K562 (cell line): Measurements from ENCODE around the gene RASSF7. TPM values are rescaled to one million over a fixed set of nuclear protein-coding genes. Genes with fewer than 3 reads are reported as not detected.

Source experiments
- ATAC-seq: fragments of 200-7000 bp; cut with Tn5 transposase; 3 replicates; pipeline ENCODE4 v1.9.1; 2020; ENCODE audit warnings: moderate library complexity
- BruUV-seq: library from RNA; stranded (reverse); fragments of 400-500 nt; replicated peaks from 2 replicates; lab custom pipeline; 2021; lab: Mats Ljungman, UMichigan
- CTCF ChIA-PET: fragments of 300-600 bp; formaldehyde crosslinking; extraction: SDS; loops from one replicate; lab custom pipeline; 2021; ENCODE audit warnings: low intra/inter-chr PET ratio; lab: Yijun Ruan, JAX
- POLR2A ChIA-PET: fragments of 300-600, 350-650 bp; sonication (Branson Sonifier 250); formaldehyde crosslinking; extraction: SDS; loops from one replicate; lab custom pipeline; 2021; ENCODE audit warnings: antibody characterized with exemption, inconsistent platforms; lab: Yijun Ruan, JAX
- DNase-seq, 4 experiments: peaks; one replicate each; pipeline versions ENCODE4 v3.0.0 to v3.0.0-alpha.2; 2011 to 2018; ENCODE audit warnings: low spot score in 3 of 4, mixed read lengths in 3 of 4; ENCODE audit errors: extremely low read depth in 1 of 4
- FAIRE-seq: peaks from 2 replicates; lab custom pipeline; 2011; peaks lifted over from hg19 to GRCh38; lab: Jason Lieb, UNC
- H2AFZ ChIP-seq: 2 replicates; pipeline ENCODE4 v1.6.0; 2011; ENCODE audit warnings: low read depth, low read length, control low read depth, inconsistent platforms
- H3K27ac ChIP-seq: fragments of 200-600 bp; 3 replicates; pipeline ENCODE4 v1.8.0; 2011; ENCODE audit warnings: low read depth, mild to moderate bottlenecking, control low read depth, inconsistent platforms, low read length, moderate library complexity, mixed read lengths; ENCODE audit errors: extremely low read depth
- H3K27me3 ChIP-seq, 2 experiments: fragments of 300-600 bp in 1 of 2; 2 replicates in 1 of 2; 3 replicates in 1 of 2; pipeline versions ENCODE4 v1.6.0 to v1.8.0; 2011; ENCODE audit warnings: inconsistent platforms in 2 of 2, low read length in 2 of 2, mild to moderate bottlenecking in 1 of 2, mixed read lengths in 1 of 2, moderate library complexity in 1 of 2; ENCODE audit not compliant: control insufficient read depth in 2 of 2, insufficient read depth in 2 of 2
- H3K36me3 ChIP-seq: fragments of 300-600 bp; 3 replicates; pipeline ENCODE4 v1.8.0; 2011; ENCODE audit warnings: mild to moderate bottlenecking, low read length, inconsistent platforms; ENCODE audit not compliant: control insufficient read depth, insufficient read depth
- H3K4me1 ChIP-seq, 2 experiments: fragments of 200-600 bp in 1 of 2; replicated peaks in 1 of 2; 2 replicates in 1 of 2; 3 replicates in 1 of 2; pipeline versions ENCODE4 v1.5.1 to v1.8.0; 2011; ENCODE audit warnings: inconsistent platforms in 2 of 2, low read length in 2 of 2, mild to moderate bottlenecking in 1 of 2, mixed read lengths in 1 of 2, moderate library complexity in 1 of 2; ENCODE audit not compliant: control insufficient read depth in 2 of 2, insufficient read depth in 2 of 2
- H3K4me2 ChIP-seq: 2 replicates; pipeline ENCODE4 v1.6.1; 2011; ENCODE audit warnings: low read length, control low read depth, inconsistent platforms, mixed read lengths; ENCODE audit not compliant: insufficient read depth
- H3K4me3 ChIP-seq: fragments of 200-600 bp; sonication (generic), shearing (Covaris generic); 2 replicates; pipeline ENCODE4 v1.5.1; 2016; ENCODE audit warnings: control low read depth, inconsistent platforms
- H3K79me2 ChIP-seq: fragments of 200-600 bp; 3 replicates; pipeline ENCODE4 v1.8.0; 2011; ENCODE audit warnings: low read length, inconsistent platforms; ENCODE audit not compliant: control insufficient read depth, insufficient read depth
- H3K9ac ChIP-seq, 2 experiments: 2 replicates each; pipeline versions ENCODE4 v1.6.0 to v1.6.1; 2011; ENCODE audit warnings: low read depth in 2 of 2, low read length in 2 of 2, control low read depth in 1 of 2, inconsistent platforms in 1 of 2, mild to moderate bottlenecking in 1 of 2, mixed read lengths in 1 of 2; ENCODE audit not compliant: insufficient read depth in 1 of 2
- H3K9me1 ChIP-seq: one replicate; pipeline ENCODE4 v1.6.0; 2011; ENCODE audit warnings: inconsistent platforms, mild to moderate bottlenecking, low read length, moderate library complexity; ENCODE audit not compliant: control insufficient read depth, insufficient read depth
- H3K9me3 ChIP-seq: replicated peaks from 2 replicates; pipeline ENCODE4 v1.5.1; 2011; ENCODE audit warnings: low read depth, low read length, inconsistent platforms; ENCODE audit not compliant: control insufficient read depth, insufficient read depth
- H4K20me1 ChIP-seq: replicated peaks from 2 replicates; pipeline ENCODE4 v1.6.1; 2011; ENCODE audit warnings: low read length, inconsistent platforms, mixed read lengths; ENCODE audit not compliant: control insufficient read depth, insufficient read depth
- CEBPB ChIP-seq: fragments of 450-650 bp; IDR thresholded peaks from 2 replicates; pipeline ENCODE4 v1.6.1; 2016; ENCODE audit warnings: missing genetic modification characterization, missing compliant biosample characterization
- DDX20 ChIP-seq: fragments of 450-650 bp; IDR thresholded peaks from 2 replicates; pipeline ENCODE4 v1.6.1; 2016; ENCODE audit warnings: missing genetic modification characterization, low read depth, mild to moderate bottlenecking, missing compliant biosample characterization, moderate library complexity
- ELK3 ChIP-seq: fragments of 450-650 bp; formaldehyde crosslinking; IDR thresholded peaks from 2 replicates; pipeline ENCODE4 v1.4.0; 2020; ENCODE audit warnings: mild to moderate bottlenecking
- GABPB1 ChIP-seq: sonication (generic); formaldehyde crosslinking; IDR thresholded peaks from 2 replicates; pipeline ENCODE4 v1.8.0; 2022; ENCODE audit warnings: mild to moderate bottlenecking, missing genetic modification reagents
- LCOR ChIP-seq: sonication (generic); formaldehyde crosslinking; IDR thresholded peaks from 2 replicates; pipeline ENCODE4 v1.8.0; 2022; ENCODE audit warnings: mild to moderate bottlenecking, missing genetic modification reagents
- MAFF ChIP-seq: IDR thresholded peaks from 2 replicates; pipeline ENCODE4 v1.6.1; 2012; ENCODE audit warnings: low read length, improper control_type of control experiment
- NCOA1 ChIP-seq: fragments of 450-650 bp; IDR thresholded peaks from 2 replicates; pipeline ENCODE4 v1.6.1; 2016; ENCODE audit warnings: low read depth
- NR2C2 ChIP-seq, 2 experiments: fragments of 200-800 bp in 1 of 2; sonication (Bioruptor generic) in 1 of 2; sonication (generic) in 1 of 2; formaldehyde crosslinking in 1 of 2; IDR thresholded peaks; 2 replicates each; pipeline versions ENCODE4 v1.6.1 to v1.8.0; 2016 to 2022; ENCODE audit warnings: mild to moderate bottlenecking in 1 of 2, missing compliant biosample characterization in 1 of 2, missing genetic modification characterization in 1 of 2, missing genetic modification reagents in 1 of 2
- NR4A1 ChIP-seq, 2 experiments: fragments of 250-450 bp in 1 of 2; fragments of 450-650 bp in 1 of 2; sonication (Bioruptor Pico) in 1 of 2; IDR thresholded peaks; 2 replicates each; pipeline versions ENCODE4 v1.4.0 to v1.6.1; 2016 to 2020; ENCODE audit warnings: mild to moderate bottlenecking in 2 of 2, missing compliant biosample characterization in 1 of 2, missing genetic modification characterization in 1 of 2, moderate library complexity in 1 of 2
- PHB ChIP-seq: fragments of 250-450 bp; sonication (Bioruptor Pico); IDR thresholded peaks from 2 replicates; pipeline ENCODE4 v1.5.0; 2021
- RBBP5 ChIP-seq: fragments of 200-600 bp; sonication (generic); IDR thresholded peaks from 2 replicates; pipeline ENCODE4 v1.6.1; 2012; ENCODE audit warnings: borderline replicate concordance, mild to moderate bottlenecking, low read length, control low read depth, inconsistent platforms; ENCODE audit not compliant: insufficient read depth, poor library complexity, severe bottlenecking
- RBFOX2 ChIP-seq: fragments of 200-400 bp; formaldehyde crosslinking; IDR thresholded peaks from 2 replicates; pipeline ENCODE4 v1.6.1; 2017; ENCODE audit warnings: low read depth, mild to moderate bottlenecking, low read length, moderate library complexity
- RBM34 ChIP-seq: fragments of 200-400 bp; formaldehyde crosslinking; IDR thresholded peaks from 2 replicates; pipeline ENCODE4 v1.6.1; 2018; ENCODE audit warnings: low read length, borderline replicate concordance; ENCODE audit not compliant: insufficient read depth
- SAP30 ChIP-seq: fragments of 200-600 bp; sonication (generic); IDR thresholded peaks from 2 replicates; pipeline ENCODE4 v1.6.1; 2012; ENCODE audit warnings: borderline replicate concordance, low read depth, mild to moderate bottlenecking, moderate library complexity, low read length, control low read depth, inconsistent platforms; ENCODE audit not compliant: insufficient read depth, poor library complexity, severe bottlenecking
- TEAD1 ChIP-seq, 2 experiments: fragments of 450-650 bp in 1 of 2; sonication (generic) in 1 of 2; formaldehyde crosslinking; IDR thresholded peaks; 2 replicates each; pipeline versions ENCODE4 v1.4.0 to v1.8.0; 2020 to 2022; ENCODE audit warnings: mild to moderate bottlenecking in 2 of 2, missing genetic modification reagents in 1 of 2
- ZBTB1 ChIP-seq: sonication (generic); formaldehyde crosslinking; IDR thresholded peaks from 2 replicates; pipeline ENCODE4 v1.8.1; 2023; ENCODE audit warnings: missing genetic modification reagents, low read depth, mild to moderate bottlenecking, borderline replicate concordance
- ZFX ChIP-seq: sonication (generic); formaldehyde crosslinking; IDR thresholded peaks from 2 replicates; pipeline ENCODE4 v1.8.0; 2022; ENCODE audit warnings: mild to moderate bottlenecking, missing genetic modification reagents, moderate library complexity
- ZKSCAN8 ChIP-seq: fragments of 200-800 bp; sonication (Bioruptor generic); IDR thresholded peaks from 2 replicates; pipeline ENCODE4 v1.6.1; 2016; ENCODE audit warnings: missing genetic modification characterization, missing compliant biosample characterization
- ZNF232 ChIP-seq: sonication (generic); formaldehyde crosslinking; IDR thresholded peaks from 2 replicates; pipeline ENCODE4 v1.8.0; 2022; ENCODE audit warnings: mild to moderate bottlenecking, missing genetic modification reagents
- ZNF263 ChIP-seq: sonication (generic); formaldehyde crosslinking; IDR thresholded peaks from 2 replicates; pipeline ENCODE4 v1.8.0; 2022; ENCODE audit warnings: mild to moderate bottlenecking, missing genetic modification reagents, borderline replicate concordance
- WGBS: fragments of 100-300 bp; shearing (Covaris generic); methylation state at CpG from one replicate; pipeline ENCODE4 v1.1.6; 2016; ENCODE audit warnings: low coverage, mixed read lengths; ENCODE audit not compliant: insufficient coverage; ENCODE audit errors: missing lambda C conversion rate; 5-methylcytosine and 5-hydroxymethylcytosine counted together
- in situ Hi-C: fragments of 300-500 bp; cut with MboI; formaldehyde crosslinking; loops from 4 replicates; pipeline ENCODE4 v1.15.0; 2018; ENCODE audit warnings: inconsistent platforms, mixed read lengths
- intact Hi-C: fragments of 100-400 bp; cut with micrococcal nuclease; formaldehyde crosslinking; loops from 2 replicates; pipeline ENCODE4 v1.14.2; 2022
- polyA plus RNA-seq, 8 experiments: library from polyadenylated mRNA; depleted of rRNA in 4 of 8; stranded (reverse) in 5 of 8; unstranded in 3 of 8; fragments of >200 nt; fragmentation: Nextera tagmentation in 2 of 8; fragmentation: Illumina TruSeq in 1 of 8; extraction: Ambion mirVana in 2 of 8; extraction: Trizol in 1 of 8; gene quantifications; 2 replicates each; pipeline versions ENCODE4 v1.2.1 to v1.2.3, GENCODE V29; 2011 to 2014; ENCODE audit warnings: inconsistent platforms in 1 of 8, missing spikeins in 1 of 8
- total RNA-seq, 7 experiments: library from RNA; depleted of rRNA in 6 of 7; stranded (reverse); fragments of >200 nt in 6 of 7; fragmentation: Illumina TruSeq in 2 of 7; extraction: Trizol in 2 of 7; gene quantifications; 2 replicates each; pipeline versions ENCODE4 v1.2.1 to v1.2.3, GENCODE V29; 2011 to 2021; ENCODE audit warnings: low replicate concordance in 1 of 7

RASSF7 gene
- total and polyA plus RNA-seq, 9 of the 15 experiments (the other 6 are each of a cell fraction or from before 2014, with no cell fraction given): 0.41 to 45.2 (median 18.6) TPM

GRCh38 chr11:576811-577610, 16.2 kb downstream of the RASSF7 start:
- Histone ChIP-seq H3K4me1 (peaks cover 43 to 73% of the 10 kb centered on the region in 2 experiments), H3K4me3 (peak overlapping the region; percentile 90), H2AFZ (no peak overlapping the region), H3K4me2 (peak overlapping the region; percentile 97), H3K9me1 (peaks cover 16% of the 10 kb centered on the region), H3K27ac (peak overlapping the region; percentile 100), H3K9me3 (no peaks in the 10 kb centered on the region), H3K36me3 (peaks cover 44% of the 10 kb centered on the region; the same call in 2 of the 3 replicates), H3K9ac (peak overlapping the region; percentile 97 to 100), H3K27me3 (no peaks in the 10 kb centered on the region), H3K79me2 (peaks cover 75% of the 10 kb centered on the region), H4K20me1 (peaks cover 43% of the 10 kb centered on the region)
- ChIA-PET CTCF (no interaction called here), POLR2A (interaction anchor here (0.5 to 2.0 kb wide), 4 partner anchors 8 to 234 kb away, joined by 3 to 6 read pairs (median 4); no protein-coding TSS in a partner anchor)
- ATAC-seq (no peak), DNase-seq (peak in 1 of 4 experiments; percentile 49), FAIRE-seq (peak; percentile 48)
- intact Hi-C loops: no loop called here
- 1% methylated on average over 31 of the region's 48 CpGs for WGBS
- BruUV-seq: no TSS peak
- in situ Hi-C loops: no loop called here
- TF ChIP-seq ZKSCAN8 (CRISPR knock-in tag) (no peak), NR4A1 (CRISPR knock-in tag; IDR thresholded peaks at IDR 0.05) (no peak), NR4A1 (tag; IDR thresholded peaks at IDR 0.05) (no peak), RBBP5 (peak; percentile 1), ZBTB1 (CRISPR knock-in tag) (0 out of 2 replicates have a peak, but pooled peaks have one; percentile 10), MAFF (no peak), ZFX (CRISPR knock-in tag) (peak; percentile 53), TEAD1 (CRISPR knock-in tag; IDR thresholded peaks at IDR 0.05) (0 out of 4 replicates have a peak, but pooled peaks of 1 of the 2 experiments have one; percentile 5), NCOA1 (no peak), NR2C2 (CRISPR knock-in tag; IDR thresholded peaks at IDR 0.05) (0 out of 2 replicates have a peak, but pooled peaks have one; percentile 27), NR2C2 (tag; IDR thresholded peaks at IDR 0.05) (peak; percentile 92), RBFOX2 (peak; percentile 54), SAP30 (peak; percentile 55), DDX20 (no peak), ZNF232 (CRISPR knock-in tag) (no peak), ELK3 (CRISPR knock-in tag) (no peak), CEBPB (tag) (no peak), LCOR (CRISPR knock-in tag) (no peak), RBM34 (no peak), PHB (CRISPR knock-in tag) (no peak), ZNF263 (0 out of 2 replicates have a peak, but pooled peaks have one; percentile 9), GABPB1 (CRISPR knock-in tag) (0 out of 2 replicates have a peak, but pooled peaks have one; percentile 22)
